Fibroblast of skin of left biceps (primary cell): ENCODE data around the gene HNF1A.

Experiments
- DNase-seq, 2 experiments: peaks; one replicate each; pipeline ENCODE4 v3.0.0-alpha.2; 2013; ENCODE audit warnings: low read depth in 2 of 2

HNF1A gene

GRCh38 chr12:121050725-121051124 lies 72.4 kb downstream of the HNF1A start:
- DNase-seq, result no peak
